Heart left ventricle (tissue), 13 donors: ENCODE data around the gene REXO1.

Source experiments
- POLR2A ChIP-seq, 2 donors: fragments of 450-650 bp; IDR thresholded peaks; one replicate each; pipeline ENCODE4 v1.6.1; 2017; ENCODE audit warnings: antibody characterized with exemption in 2 of 2, mild to moderate bottlenecking in 2 of 2, moderate library complexity in 2 of 2
- TF ChIP-seq, protein P1 (sequence below), 12 donors: fragments of 200-600 bp; sonication (generic) in 4 of 12; IDR thresholded peaks; one replicate each; pipeline versions ENCODE4 v1.5.0 to v1.8.0; 2018 to 2022; ENCODE audit warnings: antibody characterized with exemption in 12 of 12, mild to moderate bottlenecking in 5 of 12
- donor health status: ischemic (EF 13 %, LVEDD 7.1; RV severe dilation, severe dysfunction).
- donor health status: DM: no; HTN: yes; CAD: no.
- donor health status: DM: no; HTN: no; CAD: no.
- donor health status: ischemic (EF 25% LVEDD 6.9; RV normal size, moderate dysfunction).
- donor health status: ischemic (EF 25% LVEDD 5.7; RV mildly dilated, moderate dysfunction).
- donor health status: ischemic (EF 35%, LVEDD 5.7; RV mildly dilated, moderate dysfunction).
- donor health status: nonischemic (EF 11% LVEDD 7.7; RV severe dilation, severe dysfunction).
- donor health status: DM: yes; HTN: yes; CAD: no.
- donor health status: PGD.
- donor health status: ischemic (EF 29% LVEDD 5.4; RV normal size, mild dysfunction).
- donor health status: nonischemic (EF 23%, LVEDD 6.1; RV moderate dilation, normal function).

DNA sequence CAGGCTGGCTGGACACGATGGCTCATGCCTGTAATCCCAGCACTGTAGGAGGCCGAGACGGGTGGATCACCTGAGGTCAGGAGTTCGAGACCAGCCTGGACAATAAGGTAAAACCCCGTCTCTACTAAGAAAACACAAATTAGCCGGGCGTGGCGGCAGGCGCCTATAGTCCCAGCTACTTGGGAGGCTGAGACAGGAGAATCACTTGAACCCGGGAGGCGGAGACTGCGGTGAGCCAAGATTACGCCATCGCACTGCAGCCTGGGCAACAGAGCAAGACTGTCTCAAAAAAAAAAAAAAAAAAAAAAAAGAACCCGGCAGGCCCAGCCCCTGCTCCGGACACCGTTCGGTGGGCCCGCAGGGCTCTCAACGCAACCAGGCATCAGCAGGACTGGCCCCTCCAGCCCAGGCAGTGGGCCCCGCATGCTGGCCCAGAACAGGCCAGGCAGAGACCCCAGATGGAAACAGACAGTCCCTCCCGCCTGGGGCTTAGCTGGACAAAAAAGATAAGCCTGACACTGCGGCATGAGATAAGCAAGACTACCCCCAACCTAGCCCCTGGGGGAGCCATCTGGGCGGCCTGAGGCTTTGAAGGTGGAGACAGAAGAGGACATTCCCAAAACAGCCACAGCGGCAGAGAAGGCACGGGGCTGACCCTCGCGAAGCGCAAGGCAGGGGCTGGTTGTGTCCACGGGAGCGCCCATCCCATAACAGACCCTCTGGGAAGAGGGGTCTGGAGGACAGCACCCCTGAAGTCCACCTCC lies 11.6 kb downstream of the REXO1 start:
- TF ChIP-seq, protein P1, sequence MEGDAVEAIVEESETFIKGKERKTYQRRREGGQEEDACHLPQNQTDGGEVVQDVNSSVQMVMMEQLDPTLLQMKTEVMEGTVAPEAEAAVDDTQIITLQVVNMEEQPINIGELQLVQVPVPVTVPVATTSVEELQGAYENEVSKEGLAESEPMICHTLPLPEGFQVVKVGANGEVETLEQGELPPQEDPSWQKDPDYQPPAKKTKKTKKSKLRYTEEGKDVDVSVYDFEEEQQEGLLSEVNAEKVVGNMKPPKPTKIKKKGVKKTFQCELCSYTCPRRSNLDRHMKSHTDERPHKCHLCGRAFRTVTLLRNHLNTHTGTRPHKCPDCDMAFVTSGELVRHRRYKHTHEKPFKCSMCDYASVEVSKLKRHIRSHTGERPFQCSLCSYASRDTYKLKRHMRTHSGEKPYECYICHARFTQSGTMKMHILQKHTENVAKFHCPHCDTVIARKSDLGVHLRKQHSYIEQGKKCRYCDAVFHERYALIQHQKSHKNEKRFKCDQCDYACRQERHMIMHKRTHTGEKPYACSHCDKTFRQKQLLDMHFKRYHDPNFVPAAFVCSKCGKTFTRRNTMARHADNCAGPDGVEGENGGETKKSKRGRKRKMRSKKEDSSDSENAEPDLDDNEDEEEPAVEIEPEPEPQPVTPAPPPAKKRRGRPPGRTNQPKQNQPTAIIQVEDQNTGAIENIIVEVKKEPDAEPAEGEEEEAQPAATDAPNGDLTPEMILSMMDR (IDR thresholded peaks at IDR 0.05) = no peak
- TF ChIP-seq POLR2A (IDR thresholded peaks at IDR 0.05) = no peak
